Natural killer cell (primary cell): ENCODE results near the gene UBE2G2. TPM values are rescaled to one million over a fixed set of nuclear protein-coding genes. Genes with fewer than 3 reads are reported as not detected.

Experiments used
- ATAC-seq, 3 donors: fragments of 150-1000 bp in 2 of 3; fragments of 200-7000 bp in 1 of 3; cut with Tn5 transposase; 1 replicate in 1 of 3; 2 replicates in 2 of 3; pipeline ENCODE4 v1.10.0; 2021; ENCODE audit warnings: mild to moderate bottlenecking in 2 of 3, moderate library complexity in 2 of 3
- DNase-seq, 2 donors: peaks; one replicate each; pipeline versions ENCODE4 v3.0.0 to v3.0.0-alpha.2; 2013 to 2021; ENCODE audit warnings: mixed read lengths in 1 of 2
- H3K27ac ChIP-seq: one replicate; pipeline ENCODE4 v1.5.1; 2013; ENCODE audit warnings: mild to moderate bottlenecking, low read length
- H3K27me3 ChIP-seq: one replicate; pipeline ENCODE4 v1.6.1; 2013; ENCODE audit warnings: low read length; ENCODE audit not compliant: control insufficient read depth, insufficient read depth
- H3K36me3 ChIP-seq: one replicate; pipeline ENCODE4 v1.6.1; 2013; ENCODE audit warnings: low read length; ENCODE audit not compliant: control insufficient read depth, insufficient read depth
- H3K4me1 ChIP-seq: one replicate; pipeline ENCODE4 v1.6.1; 2013; ENCODE audit warnings: low read length; ENCODE audit not compliant: control insufficient read depth, insufficient read depth
- H3K4me3 ChIP-seq: one replicate; pipeline ENCODE4 v1.5.1; 2013; ENCODE audit warnings: low read length
- H3K9me3 ChIP-seq: one replicate; pipeline ENCODE4 v1.6.1; 2013; ENCODE audit warnings: low read length; ENCODE audit not compliant: control insufficient read depth, insufficient read depth
- H3K27ac Mint-ChIP-seq, 2 donors: one replicate each; pipeline ENCODE4 v1.8.0; 2022; ENCODE audit warnings: mild to moderate bottlenecking in 2 of 2, mixed read lengths in 2 of 2, moderate library complexity in 1 of 2
- H3K27me3 Mint-ChIP-seq, 2 donors: one replicate each; pipeline ENCODE4 v1.8.0; 2022; ENCODE audit warnings: low read depth in 2 of 2, mixed read lengths in 2 of 2
- H3K36me3 Mint-ChIP-seq: one replicate; pipeline ENCODE4 v1.8.0; 2022; ENCODE audit warnings: mixed read lengths
- H3K4me1 Mint-ChIP-seq, 2 donors: one replicate each; pipeline ENCODE4 v1.8.0; 2022; ENCODE audit warnings: mixed read lengths in 2 of 2
- H3K4me3 Mint-ChIP-seq: one replicate; pipeline ENCODE4 v1.8.0; 2022; ENCODE audit warnings: mild to moderate bottlenecking, moderate library complexity, mixed read lengths
- H3K9me3 Mint-ChIP-seq, 2 donors: one replicate each; pipeline ENCODE4 v1.8.0; 2022; ENCODE audit warnings: mixed read lengths in 2 of 2
- CTCF ChIP-seq: fragments of 200-600 bp; IDR thresholded peaks from one replicate; pipeline ENCODE4 v1.8.0; 2022; ENCODE audit warnings: antibody characterized with exemption
- WGBS: methylation state at CpG from one replicate; pipeline ENCODE4 v1.1.7; 2013; ENCODE audit warnings: missing lambda C conversion rate; ENCODE audit not compliant: insufficient coverage; 5-methylcytosine and 5-hydroxymethylcytosine counted together
- intact Hi-C: fragments of 100-400 bp; cut with micrococcal nuclease; formaldehyde crosslinking; loops from one replicate; pipeline ENCODE4 v1.14.2; 2022
- total RNA-seq, 4 donors: library from RNA; stranded (reverse); fragments of 120-200 nt in 1 of 4; gene quantifications; one replicate each; pipeline versions ENCODE4 v1.2.3 to v1.2.4, GENCODE V29; 2013 to 2022

UBE2G2 gene
- total RNA-seq, 3 donors from 2014 or later (not counting 1 experiment from before 2014, with no cell fraction given) = 89.1 to 109 (median 107) TPM

GRCh38 chr21:44812640-44813039 lies 11.0 kb upstream of the UBE2G2 start:
- Histone ChIP-seq H3K4me3 (no peak overlapping the region), H3K27me3 (no peaks in the 10 kb centered on the region), H3K36me3 (peaks cover 12% of the 10 kb centered on the region), H3K4me1 (peaks cover 7% of the 10 kb centered on the region), H3K27ac (no peak overlapping the region), H3K9me3 (no peaks in the 10 kb centered on the region)
- intact Hi-C loops = no loop called here
- H3K27me3 Mint-ChIP-seq = no peaks in the 10 kb centered on the region
- H3K36me3 Mint-ChIP-seq = no peaks in the 10 kb centered on the region
- WGBS = 94% methylated on average over 14 of the region's 14 CpGs
- no peaks in the 10 kb centered on the region for H3K9me3 Mint-ChIP-seq
- TF ChIP-seq CTCF = no peak
- DNase-seq = no peak
- no peak for ATAC-seq
- no peak overlapping the region for H3K27ac Mint-ChIP-seq
- no peak overlapping the region for H3K4me3 Mint-ChIP-seq
- H3K4me1 Mint-ChIP-seq = peaks cover 8 to 12% of the 10 kb centered on the region in 2 donors

GRCh38 chr21:44810779-44811178 lies 9.2 kb upstream of the UBE2G2 start:
- Histone ChIP-seq H3K27me3 (no peaks in the 10 kb centered on the region), H3K4me3 (no peak overlapping the region), H3K36me3 (peaks cover 19% of the 10 kb centered on the region), H3K4me1 (no peaks in the 10 kb centered on the region), H3K9me3 (no peaks in the 10 kb centered on the region), H3K27ac (no peak overlapping the region)
- Mint-ChIP-seq H3K9me3 (no peaks in the 10 kb centered on the region), H3K4me3 (no peak overlapping the region), H3K4me1 (peaks cover 6 to 8% of the 10 kb centered on the region in 2 donors), H3K27ac (no peak overlapping the region), H3K36me3 (no peaks in the 10 kb centered on the region), H3K27me3 (no peaks in the 10 kb centered on the region)
- ATAC-seq (peak in 1 of 3 donors; percentile 18), DNase-seq (no peak)
- 92% methylated on average over 5 of the region's 6 CpGs for WGBS
- TF ChIP-seq CTCF = no peak
- intact Hi-C loops = no loop called here

DNA sequence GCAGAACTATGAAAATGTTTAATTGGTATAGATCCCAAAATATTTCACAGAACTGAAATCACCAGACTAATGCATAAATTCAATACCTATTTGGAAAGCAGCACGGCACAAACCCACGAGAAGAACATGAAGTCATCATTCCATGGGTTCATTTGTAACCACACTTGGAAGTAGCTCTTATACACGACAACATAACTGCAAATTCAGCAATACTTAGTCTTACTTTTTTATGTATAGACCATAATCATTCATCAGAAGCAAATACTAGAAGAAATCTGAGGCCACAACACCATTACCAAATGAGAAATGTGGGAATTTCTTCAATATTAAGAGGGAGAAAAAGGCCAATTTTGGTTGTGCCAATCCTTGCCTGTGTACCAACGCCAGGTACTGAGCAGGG lies 4.2 kb upstream of the UBE2G2 start:
- H3K4me1 ChIP-seq = peaks cover 13% of the 10 kb centered on the region
- 96% methylated on average over 3 of the region's 4 CpGs for WGBS
- no peaks in the 10 kb centered on the region for H3K9me3 ChIP-seq
- TF ChIP-seq CTCF = no peak
- DNase-seq (no peak), ATAC-seq (no peak)
- no peaks in the 10 kb centered on the region for H3K9me3 Mint-ChIP-seq
- H3K36me3 ChIP-seq = peaks cover 23% of the 10 kb centered on the region
- no peaks in the 10 kb centered on the region for H3K27me3 Mint-ChIP-seq
- peaks cover 6% of the 10 kb centered on the region for H3K36me3 Mint-ChIP-seq
- no peak overlapping the region for H3K27ac Mint-ChIP-seq
- no peak overlapping the region for H3K4me3 Mint-ChIP-seq
- H3K4me1 Mint-ChIP-seq = peaks cover 15 to 16% of the 10 kb centered on the region in 2 donors
- no peak overlapping the region for H3K27ac ChIP-seq
- intact Hi-C loops = no loop called here
- no peaks in the 10 kb centered on the region for H3K27me3 ChIP-seq
- H3K4me3 ChIP-seq = no peak overlapping the region

GRCh38 chr21:44805226-44805625 lies 3.6 kb upstream of the UBE2G2 start:
- Histone ChIP-seq H3K4me1 (peaks cover 20% of the 10 kb centered on the region), H3K4me3 (no peak overlapping the region), H3K9me3 (no peaks in the 10 kb centered on the region), H3K27ac (no peak overlapping the region), H3K36me3 (peaks cover 23% of the 10 kb centered on the region), H3K27me3 (no peaks in the 10 kb centered on the region)
- H3K4me3 Mint-ChIP-seq = peak overlapping the region; percentile 52
- intact Hi-C loops = no loop called here
- no peaks in the 10 kb centered on the region for H3K9me3 Mint-ChIP-seq
- peaks cover 20 to 21% of the 10 kb centered on the region in 2 donors for H3K4me1 Mint-ChIP-seq
- 88% methylated on average over 4 of the region's 4 CpGs for WGBS
- no peaks in the 10 kb centered on the region for H3K27me3 Mint-ChIP-seq
- DNase-seq (no peak), ATAC-seq (no peak)
- H3K27ac Mint-ChIP-seq = no peak overlapping the region
- peaks cover 6% of the 10 kb centered on the region for H3K36me3 Mint-ChIP-seq
- no peak for TF ChIP-seq CTCF
